ENCODE results near the gene ABCF1.

DNA sequence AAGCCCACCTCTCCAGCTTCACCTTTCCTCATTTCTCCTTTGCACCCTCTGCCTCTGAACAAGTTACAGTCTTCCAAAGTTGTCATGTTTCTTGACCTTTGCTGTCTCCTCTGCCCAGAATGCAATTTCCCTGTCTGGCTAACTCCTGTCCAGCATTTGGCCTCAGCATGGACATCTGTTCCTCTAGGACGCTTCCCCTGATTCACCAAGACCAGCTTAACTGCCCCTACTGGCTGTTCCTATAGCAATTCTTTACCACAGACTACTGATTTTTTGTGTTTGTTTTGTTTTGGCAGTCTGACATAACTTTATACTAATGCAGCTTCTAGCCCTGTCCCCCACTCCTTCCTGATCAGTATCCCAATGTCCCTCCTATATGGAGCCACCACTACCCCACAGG, 28.3 kb upstream of the ABCF1 start:
- TF ChIP-seq POLR2AphosphoS5 (IDR thresholded peaks at IDR 0.05): no peak
- TF ChIP-seq POLR2A (IDR thresholded peaks at IDR 0.05; ENCODE audit: low read depth): no peak

Data from esophagus muscularis mucosa (tissue), 2 donors.